Activated CD4-positive, alpha-beta T cell treated with anti-CD3 and anti-CD28 coated beads for 1 hour (primary cell): ENCODE results near the gene ELL2.

Source experiments
- DNase-seq: peaks from one replicate; pipeline ENCODE4 v3.0.0-alpha.2; 2020

ELL2 gene

GRCh38 chr5:95904827-95905226, 56.8 kb downstream of the ELL2 start:
- no peak for DNase-seq

GRCh38 chr5:95903838-95904237, 57.8 kb downstream of the ELL2 start:
- DNase-seq = no peak

GRCh38 chr5:95901676-95902627, 59.7 kb downstream of the ELL2 start:
- no peak for DNase-seq

GRCh38 chr5:95900383-95900958, 61.2 kb downstream of the ELL2 start:
- no peak for DNase-seq

- DNase-seq = no peak
Observed at GRCh38 chr5:95899829-95900228, 61.8 kb downstream of the ELL2 start.

GRCh38 chr5:95899006-95899405, 62.6 kb downstream of the ELL2 start:
- DNase-seq = no peak

- no peak for DNase-seq
Observed at GRCh38 chr5:95895771-95896170, 65.9 kb downstream of the ELL2 start.

- DNase-seq = no peak
Observed at GRCh38 chr5:95895251-95895650, 66.4 kb downstream of the ELL2 start.

GRCh38 chr5:95892784-95893354, 68.8 kb downstream of the ELL2 start:
- no peak for DNase-seq

- no peak for DNase-seq
Observed at GRCh38 chr5:95891499-95891898, 70.2 kb downstream of the ELL2 start.

GRCh38 chr5:95889076-95889475, 72.6 kb downstream of the ELL2 start:
- no peak for DNase-seq

- DNase-seq = no peak
Observed at GRCh38 chr5:95887977-95888376, 73.7 kb downstream of the ELL2 start.

- DNase-seq = no peak
Observed at GRCh38 chr5:95886340-95887044, 75.2 kb downstream of the ELL2 start.

GRCh38 chr5:95884511-95884910, 77.1 kb downstream of the ELL2 start:
- DNase-seq = no peak

- DNase-seq = no peak
Observed at GRCh38 chr5:95884017-95884325, 77.7 kb downstream of the ELL2 start.

- DNase-seq = no peak
Observed at GRCh38 chr5:95883185-95884016, 78.2 kb downstream of the ELL2 start.

GRCh38 chr5:95881833-95882232, 79.8 kb downstream of the ELL2 start:
- DNase-seq = no peak

GRCh38 chr5:95880081-95880926, 81.3 kb downstream of the ELL2 start:
- DNase-seq = no peak

GRCh38 chr5:95879661-95880060, 82.0 kb downstream of the ELL2 start:
- no peak for DNase-seq

GRCh38 chr5:95878417-95879323, 83.0 kb downstream of the ELL2 start:
- DNase-seq = no peak

GRCh38 chr5:95876782-95877181, 84.9 kb downstream of the ELL2 start:
- no peak for DNase-seq
